ACC112 (cell line): ENCODE data around the gene CAPN5.

Source experiments
- H2AFZ ChIP-seq: fragments of 200-600 bp; sonication (generic); one replicate; pipeline ENCODE4 v1.6.0; 2017; ENCODE audit warnings: antibody characterized with exemption, low read length; ENCODE audit not compliant: unreplicated experiment
- H3K27ac ChIP-seq: fragments of 200-600 bp; sonication (generic); 2 replicates; pipeline ENCODE4 v1.5.1; 2014; ENCODE audit warnings: low read depth, mild to moderate bottlenecking, antibody characterized with exemption, low read length, moderate library complexity
- H3K27me3 ChIP-seq: fragments of 200-600 bp; sonication (generic); 2 replicates; pipeline ENCODE4 v1.6.1; 2014; ENCODE audit warnings: mild to moderate bottlenecking, antibody characterized with exemption, low read length, moderate library complexity, mixed read lengths; ENCODE audit not compliant: insufficient read depth
- H3K36me3 ChIP-seq: fragments of 200-600 bp; sonication (generic); 2 replicates; pipeline ENCODE4 v1.6.1; 2016; ENCODE audit warnings: mild to moderate bottlenecking, antibody characterized with exemption, low read length, moderate library complexity, mixed read lengths; ENCODE audit not compliant: insufficient read depth
- H3K4me1 ChIP-seq: fragments of 200-600 bp; sonication (generic); one replicate; pipeline ENCODE4 v1.6.1; 2016; ENCODE audit warnings: low read length, mixed read lengths; ENCODE audit not compliant: insufficient read depth, unreplicated experiment, control insufficient read depth
- H3K4me3 ChIP-seq: fragments of 200-600 bp; sonication (generic); 2 replicates; pipeline ENCODE4 v1.5.1; 2014; ENCODE audit warnings: mild to moderate bottlenecking, low read depth, low read length
- H3K79me2 ChIP-seq: fragments of 200-600 bp; sonication (generic); one replicate; pipeline ENCODE4 v1.6.0; 2016; ENCODE audit warnings: low read length; ENCODE audit not compliant: control insufficient read depth, unreplicated experiment, insufficient read depth

The CAPN5 gene

DNA sequence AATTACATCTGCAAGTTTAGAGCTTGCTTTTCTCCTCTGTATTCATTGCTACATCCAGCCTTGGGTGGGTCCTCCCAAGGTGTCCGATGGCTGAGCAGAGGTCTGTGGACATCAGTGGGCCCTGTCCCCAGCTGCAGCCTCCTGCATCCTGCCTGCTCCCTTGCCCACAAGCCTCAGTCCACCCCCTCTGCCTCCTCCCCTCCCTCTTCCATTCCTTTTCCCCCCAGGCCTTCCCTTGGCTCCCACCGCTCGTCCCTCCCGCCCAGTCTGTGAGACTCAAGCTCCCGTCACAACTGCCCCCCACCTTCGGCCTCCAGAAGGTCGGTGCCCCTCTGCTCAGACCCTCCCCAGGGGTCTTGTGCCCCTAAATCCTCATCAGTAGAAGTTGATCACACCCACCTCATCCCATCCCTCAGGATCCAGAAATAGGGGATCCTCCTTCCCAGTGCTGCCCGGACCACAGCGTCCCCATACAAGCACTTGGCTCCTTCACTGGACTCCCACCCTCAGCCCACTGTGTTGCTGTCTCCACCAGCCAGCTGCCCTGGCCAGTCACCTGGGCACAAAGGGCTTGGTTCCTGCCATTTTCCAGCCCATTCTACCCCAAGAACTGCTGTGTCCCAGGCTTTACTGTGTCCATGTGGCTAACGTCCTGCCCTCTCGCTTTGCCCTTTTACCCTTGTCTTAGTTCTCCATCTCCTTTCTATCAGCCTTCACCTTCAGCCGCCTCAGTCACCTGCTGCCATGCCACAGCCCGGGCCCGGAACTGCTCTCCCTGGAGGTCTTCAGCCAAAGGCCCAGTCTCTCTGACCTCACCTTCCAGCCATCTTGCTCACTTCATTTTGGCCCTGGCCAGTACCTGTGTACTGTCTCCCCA is 33.6 kb downstream of the CAPN5 start:
- H3K27me3 ChIP-seq = no peaks in the 10 kb centered on the region
- H3K36me3 ChIP-seq = no peaks in the 10 kb centered on the region
- no peaks in the 10 kb centered on the region for H3K79me2 ChIP-seq
- no peak overlapping the region for H3K4me3 ChIP-seq
- no peaks in the 10 kb centered on the region for H3K4me1 ChIP-seq
- H3K27ac ChIP-seq = no peak overlapping the region
- H2AFZ ChIP-seq = no peak overlapping the region

DNA sequence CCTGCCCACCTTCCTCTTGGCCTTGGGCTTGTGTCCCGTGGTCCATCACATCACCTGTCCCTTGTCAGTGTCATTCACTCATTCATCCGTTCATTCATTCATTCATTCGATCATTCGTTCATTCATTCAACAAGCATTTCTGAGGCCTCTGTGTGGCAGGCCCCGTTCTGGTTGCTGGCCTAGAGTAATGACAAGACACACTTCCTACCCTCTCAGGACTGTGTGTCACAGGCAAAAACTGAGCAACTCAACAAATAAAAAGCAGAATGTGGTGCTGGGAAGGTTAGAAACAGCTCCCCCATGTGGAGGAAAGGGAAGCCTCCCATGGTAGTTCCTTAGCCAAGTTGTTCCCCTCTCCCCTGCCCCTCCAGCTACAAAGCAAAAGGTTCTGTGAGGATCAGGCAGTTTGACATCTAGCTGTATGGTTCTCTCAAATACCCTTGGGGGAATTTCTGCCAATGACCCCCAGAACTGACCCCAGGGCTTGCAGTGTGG is 34.3 kb downstream of the CAPN5 start:
- H3K79me2 ChIP-seq = no peaks in the 10 kb centered on the region
- H2AFZ ChIP-seq = no peak overlapping the region
- H3K4me1 ChIP-seq = peaks cover 1% of the 10 kb centered on the region
- no peaks in the 10 kb centered on the region for H3K36me3 ChIP-seq
- no peaks in the 10 kb centered on the region for H3K27me3 ChIP-seq
- no peak overlapping the region for H3K4me3 ChIP-seq
- no peak overlapping the region for H3K27ac ChIP-seq

DNA sequence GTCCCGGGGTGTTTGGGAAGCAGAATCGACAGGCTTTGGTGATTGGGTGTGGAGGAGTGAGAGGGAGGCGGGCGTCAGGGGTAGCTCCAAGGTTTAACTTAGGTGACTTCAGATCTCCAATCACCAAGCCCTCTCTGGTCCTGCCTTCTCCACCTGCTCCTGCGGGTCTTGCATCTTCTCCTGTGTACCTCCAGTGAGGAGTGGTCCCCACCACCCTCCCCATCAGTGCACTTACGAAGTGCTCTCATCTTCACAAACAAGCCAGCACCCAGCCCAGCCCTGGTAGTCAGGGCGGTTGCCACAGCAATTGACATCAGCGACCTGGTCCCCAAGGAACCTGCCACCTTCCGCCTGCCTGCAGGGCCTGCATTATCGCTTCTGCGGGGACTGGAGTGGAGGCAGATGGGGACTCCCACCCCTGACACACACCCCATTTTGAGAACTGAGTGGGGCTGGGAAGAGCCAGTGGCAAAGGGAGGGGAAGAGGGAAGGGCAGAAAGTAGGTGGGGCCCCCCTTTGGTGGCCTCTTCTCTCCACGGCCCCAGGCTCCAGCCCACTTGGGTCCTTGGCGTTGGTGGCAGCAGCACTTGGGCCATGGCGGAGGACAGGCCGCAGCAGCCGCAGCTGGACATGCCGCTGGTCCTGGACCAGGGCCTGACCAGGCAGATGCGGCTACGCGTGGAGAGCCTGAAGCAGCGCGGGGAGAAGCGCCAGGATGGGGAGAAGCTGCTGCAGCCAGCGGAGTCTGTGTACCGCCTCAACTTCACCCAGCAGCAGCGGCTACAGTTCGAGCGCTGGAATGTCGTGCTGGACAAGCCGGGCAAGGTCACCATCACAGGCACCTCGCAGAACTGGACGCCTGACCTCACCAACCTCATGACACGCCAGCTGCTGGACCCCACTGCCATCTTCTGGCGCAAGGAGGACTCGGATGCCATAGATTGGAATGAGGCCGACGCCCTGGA is 35.8 kb downstream of the CAPN5 start, which contains the start of gene OMP:
TSS of gene OMP (plus strand) at position 595 of the 965 bp plus-strand sequence. CDS start at position 595, 0 bp downstream.
- Histone ChIP-seq H3K4me3 (no peak within 1 kb of the TSS), H3K4me1 (peaks cover 14% of the 10 kb centered on the region), H3K36me3 (no peaks in the 10 kb centered on the region), H3K27ac (no peak within 1 kb of the TSS), H3K79me2 (no peaks in the 10 kb centered on the region), H3K27me3 (no peaks in the 10 kb centered on the region), H2AFZ (no peak within 1 kb of the TSS)

DNA sequence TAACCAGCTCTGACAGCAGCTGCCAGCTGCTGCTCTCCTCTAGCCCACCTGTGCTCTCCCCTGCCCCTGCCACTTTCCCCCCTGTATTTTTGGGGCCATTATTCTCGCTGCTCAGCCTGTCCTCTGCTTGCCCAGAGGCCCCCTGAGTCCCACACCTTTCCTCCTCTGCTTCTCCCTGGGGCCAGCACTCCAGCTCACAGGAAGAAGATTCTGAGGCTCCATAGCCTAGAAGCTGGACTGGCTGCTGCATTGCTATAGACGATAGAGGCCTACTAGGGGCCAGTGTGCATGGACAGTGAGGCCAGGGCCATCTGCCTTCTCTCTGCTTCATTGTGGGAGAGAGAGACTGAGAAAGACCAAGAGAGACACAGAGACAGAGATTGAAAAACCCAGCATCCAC is 36.5 kb downstream of the CAPN5 start:
- Histone ChIP-seq H3K27ac (no peak overlapping the region), H3K79me2 (no peaks in the 10 kb centered on the region), H2AFZ (no peak overlapping the region), H3K4me3 (no peak overlapping the region), H3K4me1 (peaks cover 22% of the 10 kb centered on the region), H3K36me3 (no peaks in the 10 kb centered on the region), H3K27me3 (no peaks in the 10 kb centered on the region)

DNA sequence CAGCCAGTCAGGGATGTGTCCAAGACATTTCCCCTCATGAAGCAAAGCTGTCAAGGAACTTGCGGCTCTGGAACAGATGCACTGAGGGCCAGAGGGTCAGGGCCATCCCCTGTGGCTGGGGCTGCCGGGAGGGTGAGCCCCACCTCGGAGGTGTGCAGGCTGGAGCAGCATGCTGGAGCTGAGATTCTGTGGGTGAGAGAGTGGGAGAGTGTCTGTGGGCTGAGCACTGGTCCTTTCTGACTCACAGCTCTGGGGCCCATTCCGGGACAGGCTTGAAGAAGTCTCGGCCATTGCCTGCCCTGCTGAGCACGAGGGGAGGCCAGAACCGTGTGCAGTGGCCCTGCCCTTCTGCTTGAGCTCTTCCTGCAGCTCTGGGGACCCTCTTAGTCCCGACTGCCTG is 38.0 kb downstream of the CAPN5 start:
- H3K4me1 ChIP-seq = peaks cover 36% of the 10 kb centered on the region
- no peak overlapping the region for H2AFZ ChIP-seq
- H3K27ac ChIP-seq = no peak overlapping the region
- H3K79me2 ChIP-seq = no peaks in the 10 kb centered on the region
- no peaks in the 10 kb centered on the region for H3K36me3 ChIP-seq
- no peaks in the 10 kb centered on the region for H3K27me3 ChIP-seq
- H3K4me3 ChIP-seq = no peak overlapping the region

DNA sequence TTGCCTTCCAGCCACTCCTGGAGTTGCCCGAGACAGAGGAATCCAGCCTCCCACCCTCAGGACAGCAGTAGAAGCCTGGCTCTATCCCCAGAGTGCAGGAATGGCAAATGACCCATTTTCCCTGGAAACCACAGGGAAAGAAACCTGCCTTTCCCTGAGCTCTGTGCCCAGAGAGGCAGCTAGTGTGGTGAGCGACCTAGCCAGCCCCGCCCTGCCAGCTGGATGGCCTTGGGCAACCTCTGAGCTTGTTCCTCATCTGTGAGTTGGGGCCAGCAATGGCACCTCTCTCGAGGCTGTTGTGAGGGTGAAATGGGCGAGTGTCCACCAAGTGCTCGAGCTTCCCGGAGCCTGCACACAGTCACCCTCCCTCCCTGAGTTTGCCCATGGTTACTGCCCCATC is 39.5 kb downstream of the CAPN5 start:
- Histone ChIP-seq H3K36me3 (no peaks in the 10 kb centered on the region), H3K4me1 (peaks cover 52% of the 10 kb centered on the region), H2AFZ (no peak overlapping the region), H3K27me3 (no peaks in the 10 kb centered on the region), H3K27ac (no peak overlapping the region), H3K4me3 (no peak overlapping the region), H3K79me2 (no peaks in the 10 kb centered on the region)

DNA sequence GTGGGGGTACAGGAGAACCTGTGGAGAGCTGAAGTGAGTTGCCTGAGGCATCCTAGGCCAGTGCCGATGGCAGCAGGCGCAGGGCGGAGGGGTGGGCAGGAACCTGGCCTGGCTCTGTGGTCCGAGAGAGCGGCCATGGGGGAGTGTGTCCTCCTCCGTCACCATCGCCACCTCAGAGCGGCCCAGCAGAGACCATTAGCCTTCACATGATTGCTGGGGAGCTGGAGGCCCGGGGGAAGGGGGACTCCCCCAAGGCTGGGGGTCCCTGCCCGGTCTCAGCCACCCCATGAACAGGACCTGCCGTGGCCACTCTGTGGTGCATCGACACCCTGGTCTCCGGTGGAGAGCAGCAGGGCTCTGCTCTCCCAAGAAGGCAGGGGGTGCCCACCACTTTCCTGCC is 40.0 kb downstream of the CAPN5 start:
- Histone ChIP-seq H3K4me1 (peaks cover 56% of the 10 kb centered on the region), H3K79me2 (no peaks in the 10 kb centered on the region), H3K27ac (no peak overlapping the region), H3K27me3 (no peaks in the 10 kb centered on the region), H3K4me3 (no peak overlapping the region), H3K36me3 (no peaks in the 10 kb centered on the region), H2AFZ (no peak overlapping the region)

DNA sequence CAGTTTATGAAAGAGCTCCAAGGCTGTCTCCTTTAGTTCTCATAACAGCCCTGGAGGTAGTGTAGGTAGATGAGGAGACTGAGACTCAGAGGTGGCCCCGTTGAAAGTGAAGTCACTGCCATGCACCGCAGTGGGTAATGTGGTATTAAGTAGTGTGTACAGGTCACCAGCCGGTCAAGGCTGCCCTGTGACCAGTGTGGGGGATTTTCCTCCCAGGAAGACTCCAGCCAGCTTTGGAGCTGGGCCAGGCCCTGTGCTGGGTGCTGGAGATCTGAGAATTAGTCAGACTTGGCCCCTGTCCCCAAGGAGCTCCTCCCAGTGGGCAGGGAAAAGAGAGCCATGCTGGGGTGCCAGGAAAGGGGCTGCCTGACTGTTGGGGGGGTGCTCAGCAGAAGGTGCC is 41.2 kb downstream of the CAPN5 start:
- peak overlapping the region; percentile 83 for H3K27ac ChIP-seq
- H2AFZ ChIP-seq = no peak overlapping the region

DNA sequence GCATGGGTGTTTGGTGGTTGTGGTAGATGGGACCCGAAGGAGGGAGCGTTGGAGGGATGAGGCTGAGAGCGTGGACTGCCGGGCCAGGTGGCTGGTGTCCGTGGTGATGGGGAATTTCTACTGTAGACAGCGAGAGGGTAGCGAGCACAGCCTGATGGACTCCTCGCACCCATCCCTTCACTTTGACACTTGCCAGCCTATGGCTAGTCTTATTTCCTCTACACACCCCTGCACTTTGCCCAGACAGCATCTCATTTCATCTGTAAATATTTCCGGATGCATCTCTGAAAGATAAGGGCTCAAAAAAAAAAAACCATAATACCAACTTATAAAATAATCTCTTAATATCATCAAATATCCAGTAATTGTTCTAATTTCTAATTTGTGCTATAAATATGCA is 41.7 kb downstream of the CAPN5 start:
- Histone ChIP-seq H2AFZ (no peak overlapping the region), H3K4me1 (peaks cover 65% of the 10 kb centered on the region), H3K27ac (peak overlapping the region; percentile 83), H3K27me3 (no peaks in the 10 kb centered on the region), H3K4me3 (no peak overlapping the region), H3K36me3 (no peaks in the 10 kb centered on the region), H3K79me2 (no peaks in the 10 kb centered on the region)

More for the DNA sequence above, 41.2 kb downstream of the CAPN5 start:
- Histone ChIP-seq H3K4me3 (no peak overlapping the region), H3K79me2 (no peaks in the 10 kb centered on the region), H3K4me1 (peaks cover 60% of the 10 kb centered on the region), H3K27me3 (no peaks in the 10 kb centered on the region), H3K36me3 (no peaks in the 10 kb centered on the region)

DNA sequence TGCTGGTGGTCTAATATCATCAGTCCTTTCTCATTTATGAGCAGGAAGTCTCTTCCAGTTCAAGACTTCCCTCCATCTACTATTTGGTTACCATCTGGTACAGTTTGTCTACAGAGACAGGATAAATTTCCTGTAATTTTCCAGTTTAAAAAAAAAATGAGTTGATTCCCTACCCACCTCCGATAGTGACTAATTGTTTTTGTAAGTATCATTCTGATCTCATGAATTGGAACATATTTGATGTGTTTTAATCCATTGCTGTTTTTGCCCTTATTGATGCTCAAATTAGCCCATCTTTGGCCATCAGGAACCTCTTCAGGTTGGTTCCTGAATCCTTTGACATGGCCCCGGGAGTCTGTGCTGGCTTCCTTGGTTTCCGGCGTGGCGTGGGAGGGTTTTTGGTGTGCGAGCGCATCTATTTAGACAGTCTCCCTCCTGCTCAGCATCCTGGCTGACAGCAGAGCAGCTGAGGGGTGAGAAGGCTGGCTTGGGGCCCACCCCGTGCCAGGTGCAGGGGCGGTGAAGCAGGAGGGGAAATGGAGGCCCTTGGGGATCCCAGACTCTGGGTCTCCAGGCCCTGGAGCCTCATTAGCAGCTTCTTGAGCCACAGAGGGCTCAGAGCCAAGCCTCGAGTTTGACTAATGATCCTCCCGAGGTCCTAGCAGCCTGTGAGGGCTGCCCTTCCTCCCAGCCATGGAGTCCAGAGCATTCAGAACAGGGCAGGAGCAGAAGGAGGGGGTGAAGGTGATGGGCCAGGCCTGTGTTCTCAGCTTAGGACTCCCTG is 42.7 kb downstream of the CAPN5 start:
- Histone ChIP-seq H3K79me2 (no peaks in the 10 kb centered on the region), H3K27ac (peak overlapping the region; percentile 83), H3K4me3 (peak overlapping the region; percentile 14; the same call in 1 of the 2 replicates)

More for the DNA sequence above, 42.7 kb downstream of the CAPN5 start:
- no peak overlapping the region for H2AFZ ChIP-seq
- no peaks in the 10 kb centered on the region for H3K36me3 ChIP-seq
- H3K4me1 ChIP-seq = peaks cover 65% of the 10 kb centered on the region
- H3K27me3 ChIP-seq = no peaks in the 10 kb centered on the region
